RWPE1 (cell line): ENCODE results near the gene COL6A2.
"Not testable (repeated sequence)": the region's sequence is repeated elsewhere in the genome, so short reads cannot be mapped to it uniquely, and the experiment has no call there.

Experiments
- CTCF ChIA-PET: fragments of 350-600 bp; sonication (Branson Sonifier 250); formaldehyde crosslinking; extraction: SDS; loops from one replicate; lab custom pipeline; 2021; lab: Yijun Ruan, JAX
- POLR2A ChIA-PET: fragments of 400-600 bp; formaldehyde crosslinking; extraction: SDS; loops from one replicate; lab custom pipeline; 2020; ENCODE audit warnings: antibody characterized with exemption; ENCODE audit not compliant: low non-redundant PET; lab: Yijun Ruan, JAX
- DNase-seq: peaks from one replicate; pipeline ENCODE4 v3.0.0; 2012; ENCODE audit warnings: low spot score
- H3K27ac ChIP-seq: fragments of 450-650 bp; 2 replicates; pipeline ENCODE4 v1.5.1; 2017
- CTCF ChIP-seq: fragments of 450-650 bp; conservative IDR thresholded peaks from 2 replicates; pipeline ENCODE4 v1.5.1; 2017; ENCODE audit warnings: low read depth, mild to moderate bottlenecking

Gene COL6A2

GRCh38 chr21:46069166-46069565, 28.7 kb upstream of the COL6A2 start:
- ChIA-PET POLR2A (no interaction called here), CTCF (no interaction called here)
- H3K27ac ChIP-seq, result no peak overlapping the region

DNA sequence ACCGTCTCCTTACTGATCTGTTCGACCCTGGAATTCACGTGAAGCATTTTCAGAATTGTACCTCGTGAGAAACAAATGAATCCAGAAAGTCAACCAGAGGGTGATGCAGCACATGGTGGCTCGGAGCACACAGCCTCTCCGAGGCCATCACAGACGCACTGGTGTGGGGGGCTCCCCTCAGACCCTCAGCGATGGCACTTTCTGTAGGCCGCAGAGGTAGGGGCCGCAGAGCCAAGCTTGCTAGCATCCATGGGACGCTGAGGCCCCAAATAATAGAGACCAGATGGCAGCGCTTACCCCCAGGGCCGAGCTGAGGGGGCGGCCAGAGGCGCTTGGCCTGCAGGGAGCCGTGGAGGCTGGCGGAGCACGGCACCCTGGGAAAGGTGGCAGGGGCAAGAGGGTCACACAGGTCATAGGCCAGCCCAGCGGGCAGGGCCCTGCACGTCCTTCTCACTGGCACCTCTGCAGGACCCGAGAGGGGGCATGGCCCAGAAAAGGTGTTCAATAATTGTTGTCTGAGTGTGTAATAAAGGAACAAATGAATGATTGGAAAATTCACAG, 28.1 kb upstream of the COL6A2 start:
- POLR2A ChIA-PET, result no interaction called here

More at GRCh38 chr21:46069166-46069565, 28.7 kb upstream of the COL6A2 start:
- no peak for DNase-seq
- TF ChIP-seq CTCF, result no peak

DNA sequence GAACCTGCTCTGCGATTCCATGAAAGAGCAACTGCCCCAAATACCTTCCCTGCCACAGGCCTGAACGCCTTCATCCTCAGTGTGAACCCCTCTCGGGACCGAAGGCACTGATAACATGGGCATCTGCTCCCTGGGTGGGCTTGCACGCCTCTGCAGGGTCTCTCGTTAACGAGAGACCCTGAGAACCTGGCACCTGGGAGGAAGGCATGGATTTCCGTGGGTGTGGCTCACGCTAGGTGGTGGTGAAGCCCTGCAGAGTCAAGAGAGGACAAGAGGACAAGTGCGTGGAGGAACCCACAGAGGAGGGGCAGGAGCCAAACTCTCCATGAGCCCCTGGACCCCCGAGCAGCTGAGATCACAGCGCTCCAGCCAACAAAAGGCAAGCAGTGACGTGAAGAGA, 26.8 kb upstream of the COL6A2 start:
- POLR2A ChIA-PET, result no interaction called here
- H3K27ac ChIP-seq, result no peak overlapping the region
- TF ChIP-seq CTCF, result no peak
- DNase-seq, result no peak
- CTCF ChIA-PET, result no interaction called here

More for the DNA sequence above, 28.1 kb upstream of the COL6A2 start:
- TF ChIP-seq CTCF, result no peak
- no peak for DNase-seq
- no peak overlapping the region for H3K27ac ChIP-seq
- CTCF ChIA-PET, result no interaction called here

- POLR2A ChIA-PET, H3K27ac ChIP-seq, CTCF ChIA-PET, DNase-seq: not testable (repeated sequence)
Observed at GRCh38 chr21:46076724-46077123, 21.2 kb upstream of the COL6A2 start.

DNA sequence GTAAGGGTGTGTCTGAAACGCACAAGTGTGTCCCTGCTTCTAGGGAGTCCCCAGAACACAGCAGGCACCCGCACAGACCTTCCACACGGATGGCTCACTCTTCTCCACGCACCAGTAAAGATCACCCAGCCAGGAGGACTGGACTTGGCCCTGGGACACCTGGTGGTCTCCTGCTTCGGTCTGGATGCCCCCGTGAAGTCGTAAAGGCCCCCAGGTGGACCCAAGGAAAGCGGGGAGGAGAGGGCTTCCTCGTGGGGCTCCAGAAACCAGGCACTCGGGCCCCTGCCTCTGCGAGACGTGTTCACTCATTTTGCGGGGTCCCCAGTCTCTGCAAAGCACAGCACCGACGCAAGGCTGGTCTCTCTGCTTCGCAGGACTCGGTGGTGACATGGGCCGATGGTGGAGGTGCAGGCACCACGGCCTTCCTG, 20.2 kb upstream of the COL6A2 start:
- no peak for TF ChIP-seq CTCF
- DNase-seq, result no peak
- POLR2A ChIA-PET, result no interaction called here
- CTCF ChIA-PET, result no interaction called here
- H3K27ac ChIP-seq, result no peak overlapping the region

DNA sequence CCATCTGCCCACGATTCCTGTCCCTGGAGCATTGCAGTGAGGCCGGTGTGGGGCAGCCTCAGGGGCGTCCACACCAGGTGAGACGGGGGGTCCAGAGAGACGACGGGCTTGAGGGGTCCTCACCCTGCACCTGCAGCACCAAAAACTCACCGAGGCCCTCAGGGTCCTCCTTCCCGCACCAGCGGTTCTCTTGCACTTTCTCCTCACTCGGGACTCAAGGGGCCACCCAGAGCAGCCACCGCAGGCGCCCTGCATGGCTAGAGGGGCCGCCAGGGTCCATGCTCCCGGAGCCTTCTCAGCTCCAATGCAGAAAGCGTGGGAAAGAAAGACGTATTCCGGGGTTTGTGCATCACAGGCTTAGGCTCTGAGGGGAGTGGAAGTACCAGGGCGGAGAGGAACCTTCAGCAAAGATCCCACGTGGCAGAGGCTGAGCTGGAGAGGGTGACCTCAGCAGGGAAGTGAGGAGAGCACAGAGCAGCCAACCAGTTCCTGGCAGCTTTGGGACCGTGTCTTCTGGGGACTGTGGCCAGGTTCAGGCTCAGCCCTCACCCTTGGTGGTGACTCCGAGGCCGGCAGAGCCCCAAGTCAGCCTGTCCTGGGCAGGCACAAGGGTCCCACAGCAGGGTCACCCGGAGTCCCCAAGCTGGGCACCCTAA, 19.5 kb upstream of the COL6A2 start:
- no peak overlapping the region for H3K27ac ChIP-seq
- ChIA-PET POLR2A (no interaction called here), CTCF (interaction anchor here (0.7 kb wide), 1 partner anchor 251 kb away, joined by 3 read pairs; no protein-coding TSS in a partner anchor)
- no peak for TF ChIP-seq CTCF
- DNase-seq, result no peak

DNA sequence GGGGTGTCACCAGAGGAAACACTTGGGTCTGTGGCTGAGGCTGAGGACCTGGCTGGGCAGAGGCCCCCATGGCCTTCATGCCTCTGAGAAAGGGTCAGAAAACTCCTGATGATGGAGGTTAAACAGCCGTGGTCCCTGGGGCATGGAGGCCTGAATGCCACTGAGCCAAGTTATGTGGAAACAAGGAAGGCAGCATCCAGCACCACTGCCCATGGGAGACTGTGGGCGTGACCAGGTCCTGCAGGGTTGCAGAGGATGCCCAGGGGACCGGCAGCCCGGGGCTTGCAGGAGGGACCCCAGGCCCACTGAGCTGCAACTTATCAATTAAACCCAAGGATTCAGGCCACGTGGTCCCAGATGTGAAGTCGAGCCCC, 18.9 kb upstream of the COL6A2 start:
- POLR2A ChIA-PET, result no interaction called here
- CTCF ChIA-PET, result no interaction called here
- DNase-seq, result no peak
- TF ChIP-seq CTCF, result no peak
- H3K27ac ChIP-seq, result no peak overlapping the region
